Endothelial cell (in vitro differentiated cells): ENCODE results near the gene LDAF1. TPM values are rescaled to one million over a fixed set of nuclear protein-coding genes. Genes with fewer than 3 reads are reported as not detected.

Experiments
- DNase-seq: peaks from one replicate; pipeline ENCODE4 v3.0.0; 2021; ENCODE audit warnings: low spot score
- H3K27ac Mint-ChIP-seq: one replicate; pipeline ENCODE4 v1.8.0; 2021; ENCODE audit warnings: mixed read lengths, inconsistent platforms; ENCODE audit not compliant: unreplicated experiment
- H3K27me3 Mint-ChIP-seq: one replicate; pipeline ENCODE4 v1.8.0; 2021; ENCODE audit warnings: mild to moderate bottlenecking, moderate library complexity, mixed read lengths, inconsistent platforms; ENCODE audit not compliant: unreplicated experiment
- H3K36me3 Mint-ChIP-seq: one replicate; pipeline ENCODE4 v1.8.0; 2021; ENCODE audit warnings: mild to moderate bottlenecking, low read depth, mixed read lengths, inconsistent platforms; ENCODE audit not compliant: unreplicated experiment
- H3K4me1 Mint-ChIP-seq: one replicate; pipeline ENCODE4 v1.8.0; 2021; ENCODE audit warnings: mild to moderate bottlenecking, mixed read lengths, inconsistent platforms; ENCODE audit not compliant: unreplicated experiment
- H3K4me3 Mint-ChIP-seq: one replicate; pipeline ENCODE4 v1.8.0; 2021; ENCODE audit warnings: mild to moderate bottlenecking, mixed read lengths, inconsistent platforms; ENCODE audit not compliant: unreplicated experiment
- H3K9me3 Mint-ChIP-seq: one replicate; pipeline ENCODE4 v1.8.0; 2021; ENCODE audit warnings: mixed read lengths, inconsistent platforms; ENCODE audit not compliant: unreplicated experiment
- CTCF ChIP-seq: fragments of 200-600 bp; sonication (generic); IDR thresholded peaks from one replicate; pipeline ENCODE4 v1.5.0; 2021; ENCODE audit warnings: antibody characterized with exemption; ENCODE audit not compliant: unreplicated experiment
- total RNA-seq: library from RNA; stranded (reverse); fragmentation: NEBNext Ultra II Directional; extraction: Animal tissue kit (Norgen Biotek cat#: 25700); gene quantifications from one replicate; pipeline ENCODE4 v1.2.1, GENCODE V29; 2021; ENCODE audit not compliant: unreplicated experiment

LDAF1 gene
- total RNA-seq, 1 donor from 2014 or later, result 27.9 TPM

- no peaks in the 10 kb centered on the region for H3K36me3 Mint-ChIP-seq
- H3K9me3 Mint-ChIP-seq, result no peaks in the 10 kb centered on the region
- no peak for TF ChIP-seq CTCF
- H3K27me3 Mint-ChIP-seq, result peaks cover 6% of the 10 kb centered on the region
- no peak for DNase-seq
- no peak overlapping the region for H3K4me3 Mint-ChIP-seq
- H3K27ac Mint-ChIP-seq, result no peak overlapping the region
- H3K4me1 Mint-ChIP-seq, result peaks cover 28% of the 10 kb centered on the region
These were observed 66.3 kb downstream of the LDAF1 start for GRCh38 chr16:21224800-21225199.

- Mint-ChIP-seq H3K4me3 (no peak overlapping the region), H3K27me3 (peaks cover 5% of the 10 kb centered on the region), H3K27ac (no peak overlapping the region), H3K36me3 (no peaks in the 10 kb centered on the region), H3K9me3 (no peaks in the 10 kb centered on the region), H3K4me1 (peaks cover 25% of the 10 kb centered on the region)
- no peak for DNase-seq
- TF ChIP-seq CTCF, result no peak
These were observed 68.3 kb downstream of the LDAF1 start for GRCh38 chr16:21226749-21227148.

GRCh38 chr16:21227866-21228265 is 69.4 kb downstream of the LDAF1 start:
- peaks cover 14% of the 10 kb centered on the region for H3K4me1 Mint-ChIP-seq
- no peaks in the 10 kb centered on the region for H3K36me3 Mint-ChIP-seq
- H3K4me3 Mint-ChIP-seq, result no peak overlapping the region
- H3K27ac Mint-ChIP-seq, result no peak overlapping the region
- TF ChIP-seq CTCF, result no peak
- DNase-seq, result no peak
- no peaks in the 10 kb centered on the region for H3K9me3 Mint-ChIP-seq
- peaks cover 2% of the 10 kb centered on the region for H3K27me3 Mint-ChIP-seq

- Mint-ChIP-seq H3K27ac (no peak overlapping the region), H3K9me3 (no peaks in the 10 kb centered on the region), H3K4me3 (no peak overlapping the region), H3K36me3 (no peaks in the 10 kb centered on the region), H3K27me3 (peaks cover 2% of the 10 kb centered on the region), H3K4me1 (peaks cover 12% of the 10 kb centered on the region)
- DNase-seq, result no peak
- TF ChIP-seq CTCF, result no peak
These were observed 69.9 kb downstream of the LDAF1 start for GRCh38 chr16:21228361-21228872.

Other genes with a start within 250 kb of the LDAF1 start
- 0.05 TPM for gene DNAH3, start 7.8 kb upstream of the LDAF1 start, total RNA-seq
- gene ZP2, start 52.9 kb downstream of the LDAF1 start, total RNA-seq, result 4.1 TPM
- not detected for gene ANKS4B, start 75.0 kb downstream of the LDAF1 start, total RNA-seq
- gene CRYM, start 119.6 kb downstream of the LDAF1 start, total RNA-seq, result 3.7 TPM